HG03565 (cell line): ENCODE results near the gene NKTR.

Experiments
- ATAC-seq: cut with Tn5 transposase; IDR thresholded peaks from one replicate; pipeline ENCODE4 v1.9.1; 2021; ENCODE audit warnings: mild to moderate bottlenecking, moderate library complexity; ENCODE audit not compliant: unreplicated experiment

Gene NKTR

DNA sequence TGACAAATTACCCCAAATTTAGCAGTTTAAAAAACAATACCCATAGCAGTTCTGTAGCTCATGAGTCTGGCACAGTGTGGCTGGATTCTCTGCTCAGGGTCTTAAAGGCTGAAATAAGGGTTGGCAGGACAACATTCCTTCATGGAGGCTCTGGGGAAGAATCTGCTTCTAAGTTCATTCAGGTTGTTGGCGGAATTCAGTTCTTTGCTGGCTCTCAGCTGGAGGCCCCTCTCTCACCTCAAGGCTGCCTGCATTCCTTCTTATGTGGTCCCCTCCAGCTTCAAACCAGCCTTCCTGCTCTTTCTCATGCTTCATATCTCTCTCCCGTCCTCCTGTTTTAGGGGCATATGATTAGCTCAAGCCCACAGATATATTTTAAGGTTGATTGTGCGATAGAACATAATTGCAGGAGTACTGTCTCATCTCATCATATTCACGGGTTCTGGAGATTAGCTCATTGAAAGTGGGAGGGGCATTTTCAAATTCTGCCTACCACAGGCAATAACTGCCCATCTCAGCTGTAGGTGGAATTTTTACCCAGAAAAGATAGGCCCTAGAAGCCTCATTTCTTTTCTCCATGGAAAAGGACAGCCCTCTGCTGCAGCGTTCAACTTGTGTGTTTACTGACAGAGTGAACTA, 47.5 kb downstream of the NKTR start:
- no peak for ATAC-seq

DNA sequence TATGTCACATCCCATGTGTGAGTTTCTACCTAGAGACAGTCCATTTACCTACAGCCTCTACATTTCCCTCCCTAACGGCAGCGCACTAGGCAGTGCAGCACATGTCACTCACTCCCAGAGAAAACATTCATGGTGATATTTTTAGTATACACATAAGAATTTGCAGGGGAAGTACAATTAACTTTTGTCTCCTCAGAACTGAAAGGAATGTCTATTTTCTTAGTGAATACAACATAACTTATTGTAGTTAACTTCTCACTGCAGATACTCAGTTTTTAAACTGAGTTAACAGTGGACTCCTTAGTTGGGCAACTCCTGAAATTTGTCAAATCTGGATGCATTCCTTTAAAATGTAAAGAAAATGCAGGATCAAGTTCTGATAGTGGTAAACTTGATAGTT, 48.5 kb downstream of the NKTR start:
- ATAC-seq, result no peak

GRCh38 chr3:42649783-42650182, 49.3 kb downstream of the NKTR start:
- ATAC-seq, result no peak

GRCh38 chr3:42651248-42652091, 51.0 kb downstream of the NKTR start:
- ATAC-seq, result no peak

DNA sequence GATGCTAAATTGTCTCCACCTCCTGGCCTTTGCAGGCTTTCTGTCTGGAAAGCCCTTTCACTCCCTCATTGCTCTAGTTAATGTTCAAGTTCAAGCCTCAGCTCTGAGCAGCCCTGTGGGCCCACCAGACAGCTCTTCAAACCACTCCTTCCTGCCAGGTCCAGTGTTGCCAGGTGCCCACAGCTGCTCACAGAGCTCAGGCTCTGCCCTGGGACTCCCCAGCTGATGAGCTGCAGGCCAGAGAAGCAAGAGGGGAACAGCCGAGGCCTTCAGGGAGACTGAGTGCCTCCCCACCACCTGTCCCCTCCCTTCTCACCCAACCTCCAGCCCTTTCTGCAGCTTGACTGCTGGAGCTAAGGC, 51.7 kb downstream of the NKTR start:
- no peak for ATAC-seq

DNA sequence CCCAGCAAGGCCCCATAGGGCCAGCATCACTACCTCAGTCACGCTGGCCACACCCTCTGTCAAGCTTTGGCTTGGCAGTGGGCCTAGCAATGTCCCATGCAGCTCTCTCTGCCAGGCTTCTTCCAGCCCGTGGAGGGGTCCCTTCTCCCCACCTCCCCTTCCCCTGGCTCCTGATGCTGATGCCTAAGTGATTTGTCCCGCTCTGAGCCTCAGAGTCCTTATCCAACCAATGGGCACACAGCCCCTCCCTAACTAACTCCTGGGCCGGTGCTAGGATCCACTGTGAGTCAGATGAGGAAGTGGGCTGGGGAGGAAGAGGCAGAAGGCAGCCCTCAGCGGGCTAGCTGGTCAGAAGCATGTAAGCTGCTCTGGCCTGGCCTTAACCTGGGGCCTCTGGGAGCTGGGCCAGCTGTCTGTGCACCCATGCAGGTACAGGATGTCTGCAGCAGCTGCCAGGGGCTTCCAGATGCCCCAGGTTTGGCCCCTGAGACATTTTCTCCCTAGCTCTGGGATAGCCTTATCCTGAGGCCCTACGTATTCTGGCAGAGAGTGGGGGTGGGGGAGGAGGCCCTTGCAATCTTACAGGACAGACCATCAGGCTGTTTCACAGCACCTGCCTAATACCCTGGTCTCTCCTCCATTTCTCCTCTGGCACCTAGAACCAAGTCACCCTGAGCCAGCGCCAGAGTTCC, 52.3 kb downstream of the NKTR start:
- ATAC-seq, result peak; percentile 43

GRCh38 chr3:42653303-42653559, 52.7 kb downstream of the NKTR start:
- ATAC-seq, result no peak

GRCh38 chr3:42653560-42654330, 53.3 kb downstream of the NKTR start, which contains the start of gene ZBTB47:
ZBTB47 (plus strand) TSS chr3:42653697; CDS start chr3:42658356, 4,659 bp downstream.
- no peak for ATAC-seq

DNA sequence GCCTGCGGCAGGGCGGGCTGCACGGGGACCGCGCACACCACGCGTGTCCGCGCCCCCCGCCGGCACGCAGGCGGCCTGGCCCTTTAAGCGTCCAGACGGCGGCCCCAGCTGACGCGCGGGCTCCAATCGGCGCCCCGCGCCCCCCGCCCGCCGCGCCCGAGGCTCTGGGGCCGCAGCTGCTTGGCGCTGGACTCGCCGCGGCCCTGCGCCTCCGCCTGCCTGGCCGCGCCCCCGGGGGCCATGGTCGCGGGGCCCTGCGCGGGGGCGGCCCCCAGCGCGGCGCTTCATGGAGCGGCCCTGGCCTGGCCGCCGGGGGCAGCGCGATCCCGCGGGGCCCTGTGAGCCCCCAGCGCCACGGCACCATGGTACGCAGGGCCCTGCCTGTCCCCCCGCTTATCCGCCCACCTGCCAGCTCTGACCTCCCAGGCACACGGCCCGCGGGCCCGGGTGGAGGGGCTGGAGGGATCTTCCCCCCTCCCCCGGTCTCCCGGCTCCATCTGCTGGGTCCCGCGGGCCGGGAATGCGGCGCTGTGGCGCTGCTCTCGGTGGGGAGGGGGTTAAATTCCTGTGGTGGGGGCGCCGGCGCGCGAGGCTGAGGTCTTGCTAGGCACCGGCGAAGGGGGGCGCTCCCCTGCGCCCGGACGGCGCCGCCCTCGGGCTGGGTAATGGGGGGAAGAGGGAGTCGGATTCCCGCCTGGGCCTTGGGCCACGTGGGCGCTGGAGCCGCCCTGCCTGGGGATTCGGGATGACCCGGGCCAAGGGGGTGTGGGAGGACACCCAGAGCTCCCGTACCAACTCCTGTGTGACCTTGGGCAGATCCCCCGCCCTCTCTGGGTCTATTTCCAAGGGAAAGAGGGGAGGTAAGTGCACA, 54.1 kb downstream of the NKTR start:
- ATAC-seq, result no peak

- ATAC-seq, result no peak
These were observed 54.9 kb downstream of the NKTR start for GRCh38 chr3:42655331-42655888.

- ATAC-seq, result no peak
These were observed 55.6 kb downstream of the NKTR start for GRCh38 chr3:42655980-42656679.

GRCh38 chr3:42656680-42657610, 56.5 kb downstream of the NKTR start:
- no peak for ATAC-seq

- no peak for ATAC-seq
These were observed 57.2 kb downstream of the NKTR start for GRCh38 chr3:42657675-42658074.

GRCh38 chr3:42658091-42658770, 57.7 kb downstream of the NKTR start:
- ATAC-seq, result no peak

- no peak for ATAC-seq
These were observed 58.4 kb downstream of the NKTR start for GRCh38 chr3:42658771-42659390.

DNA sequence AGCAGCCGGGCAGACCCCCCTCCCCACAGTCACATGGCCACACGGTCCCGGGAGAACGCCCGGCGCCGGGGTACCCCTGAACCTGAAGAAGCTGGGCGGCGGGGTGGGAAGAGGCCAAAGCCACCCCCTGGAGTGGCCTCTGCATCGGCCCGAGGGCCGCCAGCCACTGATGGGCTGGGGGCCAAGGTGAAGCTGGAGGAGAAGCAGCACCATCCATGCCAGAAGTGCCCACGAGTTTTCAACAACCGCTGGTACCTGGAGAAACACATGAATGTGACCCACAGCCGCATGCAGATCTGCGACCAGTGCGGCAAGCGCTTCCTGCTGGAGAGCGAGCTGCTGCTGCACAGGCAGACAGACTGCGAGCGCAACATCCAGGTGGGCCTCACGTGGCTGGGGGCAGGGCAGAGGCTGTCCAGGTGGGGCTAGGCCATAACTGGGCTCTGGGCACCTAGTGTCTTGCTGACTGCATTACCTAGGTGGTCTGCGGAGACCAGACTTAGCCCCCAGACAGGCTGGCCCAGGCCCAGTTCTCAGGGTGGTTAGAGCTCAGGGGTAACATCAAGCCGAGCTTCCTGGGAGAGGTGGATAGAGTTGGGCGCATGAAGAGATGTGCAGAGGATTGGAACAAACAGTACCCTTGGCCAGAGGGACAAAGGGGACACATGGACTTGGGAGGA, 59.1 kb downstream of the NKTR start:
- ATAC-seq, result no peak
